SK-N-SH (cell line): ENCODE data around the gene TEKTIP1. TPM values are rescaled to one million over a fixed set of nuclear protein-coding genes. Genes with fewer than 3 reads are reported as not detected.

Experiments
- CTCF ChIA-PET: fragments of 300-600, 350-600 bp; formaldehyde crosslinking; extraction: SDS; loops from one replicate; lab custom pipeline; 2021; lab: Yijun Ruan, JAX
- POLR2A ChIA-PET: fragments of 350-600 bp; sonication (Branson Sonifier 250); formaldehyde crosslinking; extraction: SDS; loops from one replicate; lab custom pipeline; 2020; ENCODE audit warnings: antibody characterized with exemption, inconsistent platforms; lab: Yijun Ruan, JAX
- DNase-seq: peaks from one replicate; pipeline ENCODE4 v3.0.0; 2012
- H2AFZ ChIP-seq: fragments of 200-600 bp; sonication (generic); 2 replicates; pipeline ENCODE4 v1.8.1; 2016; ENCODE audit warnings: antibody characterized with exemption, mild to moderate bottlenecking, low read depth
- H3F3A ChIP-seq: fragments of 200-600 bp; sonication (generic); replicated peaks from 2 replicates; pipeline ENCODE3; 2016; ENCODE audit warnings: antibody characterized with exemption, mild to moderate bottlenecking; ENCODE audit not compliant: insufficient read depth
- H3K27ac ChIP-seq, 2 experiments: fragments of 200-500 bp in 1 of 2; fragments of 200-600 bp in 1 of 2; sonication (Bioruptor generic) in 1 of 2; sonication (generic), shearing (Covaris generic) in 1 of 2; 2 replicates each; pipeline versions ENCODE4 v1.5.1 to v1.6.1; 2014 to 2016; ENCODE audit warnings: low read depth in 2 of 2, inconsistent platforms in 1 of 2, low read length in 1 of 2, mild to moderate bottlenecking in 1 of 2, mixed read lengths in 1 of 2
- H3K27me3 ChIP-seq: fragments of 200-600 bp; sonication (generic), shearing (Covaris generic); 2 replicates; pipeline ENCODE4 v1.6.1; 2016; ENCODE audit warnings: mixed run types; ENCODE audit not compliant: insufficient read depth
- H3K36me3 ChIP-seq, 2 experiments: fragments of 200-500 bp in 1 of 2; fragments of 200-600 bp in 1 of 2; sonication (Bioruptor generic) in 1 of 2; sonication (generic) in 1 of 2; replicated peaks in 1 of 2; 2 replicates each; pipeline versions ENCODE3 to v1.5.1; 2014 to 2016; ENCODE audit warnings: low read length in 1 of 2, mild to moderate bottlenecking in 1 of 2; ENCODE audit not compliant: insufficient read depth in 2 of 2, control insufficient read depth in 1 of 2
- H3K4me1 ChIP-seq, 2 experiments: fragments of 200-500 bp in 1 of 2; fragments of 200-600 bp in 1 of 2; sonication (Bioruptor generic) in 1 of 2; sonication (generic), shearing (Covaris generic) in 1 of 2; 2 replicates each; pipeline versions ENCODE4 v1.5.1 to v1.6.1; 2014 to 2016; ENCODE audit warnings: low read depth in 1 of 2, low read length in 1 of 2, mixed run types in 1 of 2; ENCODE audit not compliant: insufficient read depth in 2 of 2, control insufficient read depth in 1 of 2
- H3K4me2 ChIP-seq: fragments of 200-600 bp; sonication (generic), shearing (Covaris generic); 2 replicates; pipeline ENCODE4 v1.6.1; 2017; ENCODE audit warnings: mixed run types
- H3K4me3 ChIP-seq, 2 experiments: fragments of 200-500 bp in 1 of 2; fragments of 200-600 bp in 1 of 2; sonication (Bioruptor generic) in 1 of 2; sonication (generic), shearing (Covaris generic) in 1 of 2; 2 replicates each; pipeline versions ENCODE4 v1.5.1 to v1.8.1; 2014 to 2016; ENCODE audit warnings: low read depth in 2 of 2, inconsistent platforms in 1 of 2, low read length in 1 of 2, mild to moderate bottlenecking in 1 of 2, mixed read lengths in 1 of 2, moderate library complexity in 1 of 2
- H3K79me2 ChIP-seq: fragments of 200-600 bp; sonication (generic); 2 replicates; pipeline ENCODE4 v1.8.1; 2017; ENCODE audit warnings: mild to moderate bottlenecking; ENCODE audit not compliant: insufficient read depth
- H3K9ac ChIP-seq: fragments of 200-600 bp; sonication (generic); 2 replicates; pipeline ENCODE4 v1.6.1; 2017; ENCODE audit warnings: mixed run types
- H3K9me2 ChIP-seq: fragments of 200-600 bp; sonication (generic); 2 replicates; pipeline ENCODE4 v1.6.1; 2017; ENCODE audit warnings: mixed run types
- H3K9me3 ChIP-seq: fragments of 200-600 bp; sonication (generic); 2 replicates; pipeline ENCODE4 v1.6.1; 2017; ENCODE audit warnings: mixed run types, mild to moderate bottlenecking, moderate library complexity
- H4K20me1 ChIP-seq: fragments of 200-600 bp; sonication (generic); 2 replicates; pipeline ENCODE4 v1.6.1; 2017; ENCODE audit warnings: mild to moderate bottlenecking, mixed run types; ENCODE audit not compliant: insufficient read depth
- CHD2 ChIP-seq: fragments of 150-350 bp; IDR thresholded peaks from 2 replicates; pipeline ENCODE4 v1.6.1; 2018; ENCODE audit warnings: low read length; ENCODE audit not compliant: partially characterized antibody
- CTCF ChIP-seq: fragments of 200-600 bp; sonication (generic); IDR thresholded peaks from 2 replicates; pipeline ENCODE4 v1.6.1; 2017; ENCODE audit warnings: antibody characterized with exemption, mild to moderate bottlenecking, moderate library complexity
- EZH2phosphoT487 ChIP-seq: fragments of 200-600 bp; sonication (generic); IDR thresholded peaks from 2 replicates; pipeline ENCODE4 v1.6.1; 2017; ENCODE audit warnings: low read depth, mixed run types, mild to moderate bottlenecking, antibody characterized with exemption, moderate library complexity, borderline replicate concordance
- FOSL2 ChIP-seq: IDR thresholded peaks from 2 replicates; pipeline ENCODE4 v1.4.0; 2012; ENCODE audit warnings: low read depth, mild to moderate bottlenecking, moderate library complexity, borderline replicate concordance
- FOXM1 ChIP-seq: IDR thresholded peaks from 2 replicates; pipeline ENCODE4 v1.4.0; 2012; ENCODE audit warnings: low read depth, mild to moderate bottlenecking
- GABPA ChIP-seq: IDR thresholded peaks from 2 replicates; pipeline ENCODE4 v1.4.0; 2012; ENCODE audit warnings: low read depth, mild to moderate bottlenecking
- MEF2A ChIP-seq: IDR thresholded peaks from 2 replicates; pipeline ENCODE4 v1.4.0; 2012; ENCODE audit warnings: low read depth, borderline replicate concordance
- NFIC ChIP-seq: IDR thresholded peaks from 2 replicates; pipeline ENCODE4 v1.4.0; 2012; ENCODE audit warnings: borderline replicate concordance
- NRF1 ChIP-seq: IDR thresholded peaks from 2 replicates; pipeline ENCODE4 v1.6.1; 2012; ENCODE audit warnings: low read depth, mild to moderate bottlenecking, low read length
- RAD21 ChIP-seq: IDR thresholded peaks from 2 replicates; pipeline ENCODE4 v1.6.1; 2012; ENCODE audit warnings: mild to moderate bottlenecking, low read length
- RCOR1 ChIP-seq: fragments of 150-350 bp; IDR thresholded peaks from 2 replicates; pipeline ENCODE4 v1.6.1; 2017; ENCODE audit warnings: antibody characterized with exemption, low read length
- REST ChIP-seq: IDR thresholded peaks from 2 replicates; pipeline ENCODE4 v1.6.1; 2012; ENCODE audit warnings: mild to moderate bottlenecking, low read depth, low read length, moderate library complexity
- RFX5 ChIP-seq: IDR thresholded peaks from 2 replicates; pipeline ENCODE4 v1.6.1; 2012; ENCODE audit warnings: mild to moderate bottlenecking, improper control_type of control experiment, low read length
- RXRA ChIP-seq: IDR thresholded peaks from 2 replicates; pipeline ENCODE4 v1.4.0; 2012; ENCODE audit warnings: low read depth, mild to moderate bottlenecking, borderline replicate concordance
- SMC3 ChIP-seq: IDR thresholded peaks from 2 replicates; pipeline ENCODE4 v1.6.1; 2012; ENCODE audit warnings: low read depth, low read length, improper control_type of control experiment
- TAF1 ChIP-seq: IDR thresholded peaks from 2 replicates; pipeline ENCODE4 v1.6.1; 2012; ENCODE audit warnings: low read depth, mild to moderate bottlenecking, low read length, moderate library complexity, borderline replicate concordance
- TCF12 ChIP-seq: IDR thresholded peaks from 2 replicates; pipeline ENCODE4 v1.4.0; 2012
- USF1 ChIP-seq: IDR thresholded peaks from 2 replicates; pipeline ENCODE4 v1.4.0; 2012; ENCODE audit warnings: low read depth, borderline replicate concordance
- YY1 ChIP-seq: IDR thresholded peaks from 2 replicates; pipeline ENCODE4 v1.4.0; 2012; ENCODE audit warnings: low read depth, mild to moderate bottlenecking
- WGBS: methylation state at CpG from one replicate; pipeline ENCODE4 v1.1.6; 2017; ENCODE audit warnings: low lambda C conversion rate; 5-methylcytosine and 5-hydroxymethylcytosine counted together
- polyA plus RNA-seq, 3 experiments: library from polyadenylated mRNA; depleted of rRNA; stranded (reverse); fragments of >200 nt; gene quantifications; 2 replicates each; pipeline ENCODE4 v1.2.3, GENCODE V29; 2012

The TEKTIP1 gene
- polyA plus RNA-seq, 1 of the 3 experiments (the other 2 are of a cell fraction): 0.12 TPM

- Histone ChIP-seq H3K4me2 (no peak overlapping the region), H3K36me3 (peaks cover 0 to 7% of the 10 kb centered on the region in 2 experiments), H3K9me3 (no peaks in the 10 kb centered on the region), H3K9ac (no peak overlapping the region), H3K4me1 (peaks cover 7% of the 10 kb centered on the region in 2 experiments; a peak in 2 of 4 replicates), H3K79me2 (peaks cover 100% of the 10 kb centered on the region), H4K20me1 (peaks cover 98% of the 10 kb centered on the region), H3K27me3 (no peaks in the 10 kb centered on the region), H3F3A (peaks cover 11% of the 10 kb centered on the region), H2AFZ (no peak overlapping the region), H3K27ac (no peak overlapping the region), H3K4me3 (no peak overlapping the region), H3K9me2 (no peaks in the 10 kb centered on the region)
- DNase-seq: no peak
- WGBS: 92% methylated on average over 9 of the region's 23 CpGs
- no peak for TF ChIP-seq EZH2phosphoT487
- TF ChIP-seq RAD21: no peak
- TF ChIP-seq RFX5: no peak
- no peak for TF ChIP-seq YY1
- no peak for TF ChIP-seq RXRA
- TF ChIP-seq REST: no peak
- no peak for TF ChIP-seq FOSL2
- TF ChIP-seq TAF1: no peak
- TF ChIP-seq NRF1: no peak
- no peak for TF ChIP-seq GABPA
- TF ChIP-seq CTCF: no peak
- no peak for TF ChIP-seq MEF2A
- TF ChIP-seq USF1: no peak
- no peak for TF ChIP-seq CHD2
- TF ChIP-seq NFIC: no peak
- no peak for TF ChIP-seq FOXM1
- no peak for TF ChIP-seq RCOR1
- TF ChIP-seq TCF12: no peak
- TF ChIP-seq SMC3: no peak
- ChIA-PET CTCF (interaction anchor here (0.6 to 0.9 kb wide), 3 partner anchors 9 to 31 kb away, joined by 3 read pairs; no protein-coding TSS in a partner anchor), POLR2A (no interaction called here)
Measured at GRCh38 chr19:3513229-3514140, 25.5 kb upstream of the TEKTIP1 start.
